Vagina (tissue), 2 donors: ENCODE data around the gene PRR9. TPM values are rescaled to one million over a fixed set of nuclear protein-coding genes. Genes with fewer than 3 reads are reported as not detected.

Source experiments
- DNase-seq, 2 donors: peaks; one replicate each; pipeline ENCODE4 v3.0.0-alpha.2; 2017; ENCODE audit errors: extremely low spot score in 2 of 2
- H3K27ac ChIP-seq: fragments of 200-600 bp; sonication (generic); one replicate; pipeline ENCODE4 v1.5.1; 2019
- H3K27me3 ChIP-seq: fragments of 200-600 bp; sonication (generic); one replicate; pipeline ENCODE4 v1.5.1; 2019
- H3K36me3 ChIP-seq, 2 donors: fragments of 200-600 bp; sonication (generic); one replicate each; pipeline ENCODE4 v1.5.1; 2017 to 2019
- H3K4me1 ChIP-seq: fragments of 200-600 bp; sonication (generic); one replicate; pipeline ENCODE4 v1.5.1; 2019
- H3K4me3 ChIP-seq, 2 donors: fragments of 200-600 bp; sonication (generic); 1 replicate in 1 of 2; 2 replicates in 1 of 2; pipeline ENCODE4 v1.5.1; 2016 to 2019
- H3K9me3 ChIP-seq: fragments of 200-600 bp; sonication (generic); one replicate; pipeline ENCODE4 v1.5.1; 2019
- POLR2A ChIP-seq, 2 donors: fragments of 450-650 bp; IDR thresholded peaks; one replicate each; pipeline ENCODE4 v1.6.1; 2017; ENCODE audit warnings: antibody characterized with exemption in 2 of 2, mild to moderate bottlenecking in 2 of 2, moderate library complexity in 2 of 2
- POLR2AphosphoS5 ChIP-seq, 2 donors: sonication (generic); formaldehyde crosslinking; IDR thresholded peaks; one replicate each; pipeline ENCODE4 v1.9.0; 2017; ENCODE audit warnings: antibody characterized with exemption in 2 of 2, mild to moderate bottlenecking in 2 of 2, low read depth in 1 of 2; ENCODE audit not compliant: insufficient read depth in 1 of 2
- intact Hi-C: fragments of 100-400 bp; cut with DNase I; formaldehyde crosslinking; loops from one replicate; pipeline ENCODE4 v1.15.1; 2023
- total RNA-seq: library from RNA; depleted of rRNA; stranded (reverse); fragments of >200 nt; gene quantifications from one replicate; pipeline ENCODE4 v1.2.3, GENCODE V29; 2016
- TF ChIP-seq, protein P1 (sequence below), 3 experiments: fragments of 450-650 bp in 2 of 3; fragments of 200-600 bp in 1 of 3; sonication (generic) in 1 of 3; IDR thresholded peaks; one replicate each; pipeline ENCODE4 v1.5.1; 2017 to 2019; ENCODE audit warnings: antibody characterized with exemption in 3 of 3, mild to moderate bottlenecking in 2 of 3, moderate library complexity in 2 of 3

PRR9 gene
- total RNA-seq, 1 donor from 2014 or later: not detected

DNA sequence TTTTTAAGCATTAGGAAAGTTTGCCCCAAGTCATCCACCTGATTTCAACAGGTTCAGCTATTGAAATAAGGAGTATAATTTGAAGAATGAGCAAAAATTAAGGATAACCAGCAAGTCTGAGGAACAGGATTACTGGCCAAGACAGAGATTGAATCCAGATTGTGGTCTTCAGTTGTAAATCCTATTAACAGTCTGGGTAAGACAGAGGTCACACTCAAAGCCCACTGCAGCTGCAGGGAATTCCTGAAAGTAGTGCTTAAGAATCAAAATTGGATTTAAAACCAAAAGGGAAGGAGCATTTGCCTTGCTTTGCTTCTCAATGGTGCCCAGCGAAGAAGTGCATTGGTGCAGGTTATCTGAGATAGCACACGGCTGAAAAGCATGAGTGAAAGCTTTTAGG is 35.7 kb downstream of the PRR9 start:
- Histone ChIP-seq H3K27ac (no peak overlapping the region), H3K36me3 (no peaks in the 10 kb centered on the region), H3K9me3 (no peaks in the 10 kb centered on the region), H3K4me3 (no peak overlapping the region), H3K27me3 (no peaks in the 10 kb centered on the region), H3K4me1 (no peaks in the 10 kb centered on the region)
- TF ChIP-seq, protein P1, sequence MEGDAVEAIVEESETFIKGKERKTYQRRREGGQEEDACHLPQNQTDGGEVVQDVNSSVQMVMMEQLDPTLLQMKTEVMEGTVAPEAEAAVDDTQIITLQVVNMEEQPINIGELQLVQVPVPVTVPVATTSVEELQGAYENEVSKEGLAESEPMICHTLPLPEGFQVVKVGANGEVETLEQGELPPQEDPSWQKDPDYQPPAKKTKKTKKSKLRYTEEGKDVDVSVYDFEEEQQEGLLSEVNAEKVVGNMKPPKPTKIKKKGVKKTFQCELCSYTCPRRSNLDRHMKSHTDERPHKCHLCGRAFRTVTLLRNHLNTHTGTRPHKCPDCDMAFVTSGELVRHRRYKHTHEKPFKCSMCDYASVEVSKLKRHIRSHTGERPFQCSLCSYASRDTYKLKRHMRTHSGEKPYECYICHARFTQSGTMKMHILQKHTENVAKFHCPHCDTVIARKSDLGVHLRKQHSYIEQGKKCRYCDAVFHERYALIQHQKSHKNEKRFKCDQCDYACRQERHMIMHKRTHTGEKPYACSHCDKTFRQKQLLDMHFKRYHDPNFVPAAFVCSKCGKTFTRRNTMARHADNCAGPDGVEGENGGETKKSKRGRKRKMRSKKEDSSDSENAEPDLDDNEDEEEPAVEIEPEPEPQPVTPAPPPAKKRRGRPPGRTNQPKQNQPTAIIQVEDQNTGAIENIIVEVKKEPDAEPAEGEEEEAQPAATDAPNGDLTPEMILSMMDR (IDR thresholded peaks at IDR 0.05): no peak
- TF ChIP-seq POLR2AphosphoS5 (IDR thresholded peaks at IDR 0.05; ENCODE audit: insufficient read depth in 1 of 2, low read depth in 1 of 2) (no peak), POLR2A (IDR thresholded peaks at IDR 0.05) (no peak)
- intact Hi-C loops: no loop called here
- DNase-seq: no peak

DNA sequence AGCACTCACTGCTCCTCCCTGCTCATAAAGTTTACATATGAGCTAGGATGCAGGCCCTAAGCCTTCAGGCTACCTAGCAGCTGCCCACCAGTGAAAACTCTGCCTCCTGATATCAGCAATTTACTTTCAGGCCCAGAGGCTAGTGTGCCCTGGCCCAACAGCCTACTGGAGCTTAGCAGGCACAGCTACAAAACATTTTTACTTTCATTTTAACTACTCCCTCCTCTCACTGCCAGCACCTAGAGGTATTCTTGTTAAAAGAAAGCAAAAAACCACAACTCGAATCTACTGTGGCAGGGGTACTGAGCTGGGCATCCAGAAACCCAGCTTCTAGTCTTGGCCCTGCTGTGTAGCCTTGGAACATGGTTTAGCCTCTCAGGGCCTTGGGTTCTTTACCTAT is 36.3 kb downstream of the PRR9 start:
- intact Hi-C loops: no loop called here
- no peaks in the 10 kb centered on the region for H3K9me3 ChIP-seq
- H3K4me1 ChIP-seq: no peaks in the 10 kb centered on the region
- no peaks in the 10 kb centered on the region for H3K36me3 ChIP-seq
- H3K27me3 ChIP-seq: no peaks in the 10 kb centered on the region
- no peak for DNase-seq
- no peak overlapping the region for H3K4me3 ChIP-seq
- TF ChIP-seq POLR2AphosphoS5 (IDR thresholded peaks at IDR 0.05; ENCODE audit: insufficient read depth in 1 of 2, low read depth in 1 of 2): no peak
- TF ChIP-seq, protein P1 (IDR thresholded peaks at IDR 0.05): no peak
- TF ChIP-seq POLR2A (IDR thresholded peaks at IDR 0.05): no peak
- no peak overlapping the region for H3K27ac ChIP-seq

DNA sequence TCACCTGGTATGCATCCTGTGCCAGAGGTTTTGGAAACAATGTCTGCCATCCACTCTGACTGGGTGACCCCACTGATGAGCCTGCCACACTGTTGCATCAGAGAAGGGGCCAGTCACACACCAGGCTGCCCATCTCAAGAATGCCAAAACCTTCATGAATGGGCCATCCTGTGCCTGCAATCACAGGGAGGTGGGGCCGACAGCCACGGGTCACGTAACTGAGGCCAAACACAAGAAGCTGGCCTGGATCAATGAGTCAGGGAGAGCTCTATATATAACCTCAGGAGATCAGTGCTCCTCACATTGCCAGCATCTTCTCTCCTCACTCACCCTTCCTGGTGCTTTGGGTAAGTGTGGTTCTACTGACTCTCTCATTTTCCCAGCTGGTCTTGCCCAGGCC is 42.0 kb downstream of the PRR9 start, which contains the start of gene LORICRIN:
Gene LORICRIN, plus strand, starts transcription at position 301 of the 400 bp plus-strand sequence. CDS start 1,263 bp downstream, outside the sequence.
- Histone ChIP-seq H3K36me3 (no peaks in the 10 kb centered on the region), H3K27ac (no peak within 1 kb of the TSS), H3K9me3 (no peaks in the 10 kb centered on the region), H3K27me3 (no peaks in the 10 kb centered on the region), H3K4me3 (no peak within 1 kb of the TSS), H3K4me1 (peaks cover 16% of the 10 kb centered on the region)
- no peak for DNase-seq
- intact Hi-C loops: no loop called here
- TF ChIP-seq, protein P1 (IDR thresholded peaks at IDR 0.05): no peak
- TF ChIP-seq POLR2AphosphoS5 (IDR thresholded peaks at IDR 0.05; ENCODE audit: insufficient read depth in 1 of 2, low read depth in 1 of 2): no peak
- no peak for TF ChIP-seq POLR2A (IDR thresholded peaks at IDR 0.05)

DNA sequence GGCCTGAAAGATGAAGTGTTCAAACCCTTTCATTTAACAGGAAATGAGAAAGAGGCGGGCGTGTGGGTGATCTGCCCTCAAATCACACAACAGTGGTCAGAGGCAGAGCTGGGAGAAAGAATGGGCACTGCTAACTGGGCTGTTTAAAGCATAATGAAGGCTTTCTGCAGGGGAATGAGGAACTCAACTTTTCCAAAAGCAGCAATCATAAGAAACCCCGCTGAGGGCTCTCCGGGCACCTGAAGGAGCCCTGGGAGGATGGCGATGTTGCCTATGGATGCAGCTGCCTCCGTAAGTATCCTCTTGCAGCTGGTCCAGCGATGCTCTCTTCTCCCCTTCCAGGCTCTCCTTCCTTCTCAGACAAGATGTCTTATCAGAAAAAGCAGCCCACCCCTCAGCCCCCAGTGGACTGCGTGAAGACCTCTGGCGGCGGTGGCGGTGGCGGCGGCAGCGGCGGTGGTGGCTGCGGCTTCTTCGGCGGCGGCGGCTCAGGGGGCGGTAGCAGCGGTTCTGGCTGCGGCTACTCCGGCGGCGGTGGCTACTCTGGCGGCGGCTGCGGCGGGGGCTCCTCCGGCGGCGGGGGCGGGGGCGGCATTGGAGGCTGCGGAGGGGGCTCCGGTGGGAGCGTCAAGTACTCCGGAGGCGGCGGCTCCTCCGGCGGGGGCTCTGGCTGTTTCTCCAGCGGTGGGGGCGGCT is 43.3 kb downstream of the PRR9 start:
- H3K9me3 ChIP-seq: no peaks in the 10 kb centered on the region
- no peaks in the 10 kb centered on the region for H3K27me3 ChIP-seq
- peak overlapping the region; percentile 47 to 48 for H3K4me3 ChIP-seq
- H3K27ac ChIP-seq: no peak overlapping the region
- TF ChIP-seq POLR2AphosphoS5 (IDR thresholded peaks at IDR 0.05; ENCODE audit: insufficient read depth in 1 of 2, low read depth in 1 of 2) (no peak), POLR2A (IDR thresholded peaks at IDR 0.05) (no peak)
- TF ChIP-seq, protein P1 (IDR thresholded peaks at IDR 0.05): no peak
- intact Hi-C loops: no loop called here
- no peaks in the 10 kb centered on the region for H3K36me3 ChIP-seq
- no peak for DNase-seq
- H3K4me1 ChIP-seq: peaks cover 16% of the 10 kb centered on the region
